Measurements from ENCODE around the gene TMPRSS9.
A peak's percentile ranks its signal among the peaks of the same experiment; 100 is the strongest.
"Not testable (repeated sequence)": the region's sequence is repeated elsewhere in the genome, so short reads cannot be mapped to it uniquely, and the experiment has no call there.

TMPRSS9 gene

DNA sequence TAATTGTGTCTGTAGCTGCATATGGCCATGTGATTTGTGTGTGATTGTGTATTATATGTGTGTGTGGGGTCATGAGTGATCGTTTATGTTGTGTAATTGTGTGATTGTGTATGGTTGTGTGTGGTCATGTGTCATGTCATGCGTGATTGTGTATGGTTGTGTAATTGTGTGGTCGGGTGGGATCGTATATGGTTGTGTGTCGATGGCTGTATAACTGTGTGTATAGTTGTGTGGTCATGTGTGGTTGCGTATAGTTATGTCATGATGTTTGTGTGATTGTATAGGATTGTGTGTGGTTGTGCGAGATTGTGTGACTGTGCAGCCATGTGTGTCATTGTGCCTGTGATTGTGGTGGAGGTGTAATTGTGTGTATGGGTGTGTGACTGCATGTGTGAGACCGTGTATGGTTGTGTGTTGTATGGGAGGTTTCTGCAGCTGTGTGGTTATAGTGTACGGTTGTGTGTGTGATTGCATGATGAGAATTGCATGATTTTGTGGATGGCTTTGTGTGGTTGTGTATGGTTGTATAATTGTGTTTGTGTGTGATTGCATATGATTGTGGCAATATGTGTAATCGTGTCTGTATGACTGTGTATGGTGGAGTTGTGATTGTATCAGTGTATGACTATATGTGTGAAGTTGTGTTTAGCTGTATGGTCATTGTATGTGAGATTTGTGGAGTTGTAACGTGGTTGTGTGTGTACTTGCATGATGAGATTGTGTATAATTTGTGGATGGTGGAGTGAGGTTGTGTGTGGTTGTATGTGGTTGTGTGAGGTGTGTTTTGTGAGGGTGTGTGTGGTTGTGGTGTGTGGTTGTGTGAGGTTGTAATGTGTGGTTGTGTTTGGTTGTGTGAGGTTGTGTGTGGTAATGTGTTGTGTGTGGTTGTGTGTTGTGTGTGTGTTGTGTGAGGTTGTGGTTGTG is 2.2 kb downstream of the TMPRSS9 start:
- no peak for DNase-seq (ENCODE audit: low spot score)

DNA sequence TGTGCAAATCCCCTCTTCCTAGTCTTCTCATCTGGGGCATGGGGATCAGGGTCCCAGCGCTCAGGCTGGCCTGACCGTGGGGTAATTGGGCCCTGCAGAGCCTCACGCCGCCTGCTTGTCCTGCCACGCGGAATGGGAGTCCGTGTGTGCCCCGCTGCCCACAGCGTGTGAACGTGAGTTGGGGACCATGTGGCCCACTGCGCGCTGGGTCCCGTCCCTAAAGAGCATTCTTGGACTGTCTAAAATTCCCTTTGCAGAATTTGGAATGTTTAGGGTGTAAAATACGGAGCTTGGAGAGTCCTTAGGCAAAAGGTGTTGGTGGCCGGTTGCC is 2.9 kb downstream of the TMPRSS9 start:
- DNase-seq (ENCODE audit: low spot score) = no peak

DNA sequence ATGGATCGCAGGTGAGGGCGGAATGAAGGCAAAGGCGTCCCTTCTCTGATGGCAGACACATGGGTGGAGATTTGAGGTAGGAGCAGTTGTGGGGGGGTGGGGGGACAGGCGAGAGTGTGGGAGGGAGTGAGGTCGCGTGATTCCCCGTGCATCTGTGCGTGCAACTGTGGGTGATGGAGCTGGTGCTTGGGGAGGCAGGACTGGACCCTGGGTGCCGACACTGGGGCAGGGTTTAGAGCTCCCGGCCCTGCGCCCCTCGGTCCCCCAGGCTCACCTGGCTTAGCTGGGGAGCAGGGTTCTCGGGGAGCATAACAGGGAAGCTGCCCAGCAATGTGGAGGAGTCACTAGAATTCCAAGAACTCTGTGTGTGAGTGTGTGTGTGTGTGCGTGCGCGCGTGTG is 3.4 kb downstream of the TMPRSS9 start:
- no peak for DNase-seq (ENCODE audit: low spot score)

DNA sequence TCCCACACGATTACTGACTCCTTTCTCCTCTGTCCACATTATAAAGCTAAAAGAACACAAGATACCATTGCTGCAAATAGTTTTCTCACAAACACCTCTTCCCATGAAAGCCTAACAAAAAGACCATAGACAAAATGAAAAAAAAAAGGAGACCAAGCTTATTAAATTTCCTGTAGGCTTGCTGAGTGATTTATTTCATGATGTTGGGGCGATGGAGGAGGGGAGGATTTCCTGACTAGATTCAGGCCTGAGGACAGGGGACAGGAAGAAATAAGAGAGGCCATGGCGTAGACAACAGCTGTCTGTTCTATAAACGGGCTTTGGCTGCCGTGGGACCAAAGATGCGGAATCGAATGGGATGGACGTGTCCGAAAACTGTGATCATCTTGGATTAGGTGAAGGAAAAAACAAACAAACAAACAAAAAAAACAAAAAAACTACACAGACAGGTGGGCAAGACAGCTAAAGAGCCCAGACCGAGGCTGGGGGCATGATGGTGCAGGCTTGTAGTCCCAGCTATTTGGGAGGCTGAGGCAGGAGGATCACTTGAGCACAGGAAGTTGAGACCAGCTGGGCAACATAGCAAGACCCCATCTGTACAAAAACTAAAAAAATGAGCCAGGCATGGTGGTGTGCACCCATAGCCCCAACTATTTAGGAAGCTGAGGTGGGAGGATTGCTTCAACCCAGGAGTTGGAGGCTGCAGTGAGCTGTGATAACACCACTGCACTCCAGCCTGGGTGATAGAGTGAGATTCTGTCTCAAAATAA is 5.3 kb downstream of the TMPRSS9 start:
- no peak for DNase-seq (ENCODE audit: low spot score)

DNA sequence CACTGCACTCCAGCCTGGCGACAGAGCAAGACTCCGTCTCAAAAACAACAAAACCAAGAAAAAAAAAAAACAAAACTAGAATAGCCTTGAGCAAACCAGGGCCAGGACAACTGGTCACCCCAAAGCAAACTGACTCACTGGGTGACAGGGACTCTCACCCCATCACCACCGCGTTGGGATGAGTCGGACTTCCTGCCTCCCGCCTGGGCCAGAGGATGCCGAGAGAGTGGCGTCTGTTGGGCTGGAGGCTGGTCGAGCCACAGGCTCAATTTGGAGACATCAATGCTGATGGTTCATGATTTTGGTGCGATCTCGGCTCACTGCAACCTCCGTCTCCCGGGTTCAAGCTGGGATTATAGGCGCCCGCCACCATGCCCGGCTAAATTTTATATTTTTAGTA is 11.6 kb downstream of the TMPRSS9 start:
- DNase-seq (ENCODE audit: low spot score) = no peak

DNA sequence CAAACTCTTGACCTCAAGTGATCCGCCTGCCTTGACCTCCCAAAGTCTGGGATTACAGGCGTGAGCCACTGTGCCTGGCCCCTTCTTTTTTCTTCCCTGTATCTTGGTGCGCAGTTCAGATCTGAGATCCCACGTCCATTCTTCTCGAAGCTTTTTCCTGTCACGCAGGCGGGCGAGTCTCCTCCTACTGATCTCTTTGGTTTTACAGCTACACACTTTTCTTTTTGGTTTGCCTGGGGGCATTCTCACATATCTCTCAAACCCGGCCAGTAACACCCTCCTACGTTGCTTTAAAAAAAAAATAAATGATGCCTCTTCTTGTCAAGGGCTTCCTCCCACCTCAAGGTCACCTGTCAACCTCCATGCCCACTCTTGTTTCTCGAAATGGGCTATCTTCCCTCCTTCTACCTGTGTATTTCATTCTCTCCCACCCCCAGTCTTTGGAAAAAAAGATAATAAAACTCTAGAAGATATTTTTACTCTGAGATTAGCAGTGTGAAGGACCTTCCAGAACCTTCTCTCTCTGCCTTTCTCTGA is 12.1 kb downstream of the TMPRSS9 start:
- DNase-seq (ENCODE audit: low spot score) = no peak

DNA sequence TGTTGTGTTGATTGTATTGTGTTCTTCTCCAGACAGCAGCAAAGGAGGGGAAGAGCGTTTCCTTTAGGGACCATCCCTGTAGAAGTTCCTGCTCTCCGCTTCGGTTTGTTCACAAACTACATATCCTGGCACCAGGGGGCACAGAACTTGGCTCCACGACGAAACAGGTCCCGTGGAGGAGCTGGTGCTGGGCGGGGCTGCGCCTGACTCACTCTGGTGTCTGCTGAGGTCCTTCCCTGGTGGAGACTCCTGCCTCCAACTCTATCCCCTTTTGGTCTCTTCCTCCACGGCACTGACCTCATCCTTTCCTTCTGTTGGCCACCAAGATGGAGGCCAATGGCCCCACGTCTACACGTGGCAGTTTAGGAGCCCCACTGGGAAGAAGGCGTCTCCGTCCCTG is 14.7 kb downstream of the TMPRSS9 start:
- no peak for DNase-seq (ENCODE audit: low spot score)

DNA sequence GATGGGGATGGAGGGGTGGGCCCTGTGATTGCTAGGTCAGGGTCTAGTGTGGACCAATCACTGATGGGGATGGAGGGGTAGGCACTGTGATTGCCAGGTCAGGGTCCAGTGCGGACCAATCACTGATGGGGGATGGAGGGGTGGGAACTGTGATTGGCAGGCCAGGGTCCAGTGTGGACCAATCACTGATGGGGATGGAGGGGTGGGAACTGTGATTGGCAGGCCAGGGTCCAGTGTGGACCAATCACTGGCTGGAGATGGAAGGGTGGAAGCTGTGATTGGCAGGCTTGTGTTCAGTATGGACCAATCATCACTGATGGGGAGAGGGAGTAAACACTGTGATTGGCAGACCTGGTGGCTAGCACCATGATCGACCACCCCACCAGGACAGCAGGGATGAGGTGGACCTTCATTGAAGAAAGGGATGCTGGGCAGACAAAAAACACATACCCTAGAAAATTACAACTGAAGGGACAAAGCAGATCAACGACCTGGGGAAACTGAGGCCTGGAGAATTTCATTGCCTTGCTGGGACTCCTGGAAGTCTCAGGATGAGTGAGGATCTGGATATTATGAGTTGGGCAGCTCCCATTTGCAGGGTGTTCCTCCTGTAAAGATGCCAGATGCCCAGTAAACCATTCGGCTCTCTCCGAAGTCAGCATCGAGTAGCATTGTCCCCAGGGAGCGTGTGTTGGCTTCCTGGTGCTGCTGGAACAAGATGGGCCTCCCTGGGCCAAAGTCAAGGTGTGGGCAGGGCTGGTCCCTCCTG is 15.5 kb downstream of the TMPRSS9 start:
- DNase-seq (ENCODE audit: low spot score) = no peak

DNA sequence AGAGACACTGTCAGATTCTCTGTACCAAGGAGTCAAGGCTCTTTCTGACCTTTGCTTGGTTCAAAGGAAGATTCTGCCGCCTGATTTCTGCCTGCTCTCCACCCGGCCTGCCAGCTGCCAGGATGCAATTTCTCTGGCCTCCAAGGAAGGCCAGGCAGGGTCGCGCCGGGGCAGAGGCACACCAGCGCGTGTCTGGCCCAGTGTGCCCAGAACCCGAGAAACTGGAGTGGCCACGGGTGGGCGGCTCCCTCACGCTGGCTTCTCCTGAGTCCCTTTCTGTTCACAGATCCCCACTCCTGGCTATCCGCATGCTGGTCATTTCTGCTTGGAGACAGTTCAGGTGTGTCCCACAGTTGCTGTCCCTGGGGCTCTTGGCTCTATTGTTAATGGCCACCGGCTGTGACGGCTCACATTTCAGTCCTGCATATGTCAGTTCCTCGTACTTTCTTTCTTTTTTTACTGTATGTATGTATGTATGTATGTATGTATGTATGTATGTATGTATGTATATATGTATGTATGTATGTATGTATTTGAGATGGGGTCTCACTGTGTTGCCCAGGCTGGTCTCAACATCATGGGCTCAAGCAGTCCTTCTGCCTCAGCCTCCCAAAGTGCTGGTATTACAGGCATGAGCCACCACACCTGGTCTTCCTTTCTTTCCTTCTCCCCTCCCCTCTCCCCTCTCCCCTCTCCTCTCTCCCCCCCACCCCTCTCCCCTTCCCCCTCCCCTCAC is 16.9 kb downstream of the TMPRSS9 start:
- DNase-seq (ENCODE audit: low spot score) = no peak

DNA sequence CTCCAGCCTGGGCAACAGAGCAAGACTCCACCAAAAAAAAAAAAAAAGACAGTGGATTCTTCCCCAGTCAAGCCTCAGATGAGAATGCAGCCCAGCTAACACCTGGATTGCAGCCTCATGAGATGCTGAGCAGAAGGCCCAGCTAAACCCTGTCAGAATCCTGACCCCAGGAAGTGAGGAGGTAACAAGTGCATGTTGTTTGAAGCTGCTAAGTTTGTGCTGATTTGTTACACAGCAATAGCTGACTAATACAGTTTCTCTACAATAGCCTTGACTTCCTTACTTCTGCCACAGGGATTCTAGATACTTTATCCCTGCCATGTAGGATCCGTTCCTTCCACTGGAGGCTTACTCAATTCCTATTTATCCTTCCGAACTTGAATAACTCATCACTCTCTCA is 20.5 kb downstream of the TMPRSS9 start:
- no peak for DNase-seq (ENCODE audit: low spot score)

DNA sequence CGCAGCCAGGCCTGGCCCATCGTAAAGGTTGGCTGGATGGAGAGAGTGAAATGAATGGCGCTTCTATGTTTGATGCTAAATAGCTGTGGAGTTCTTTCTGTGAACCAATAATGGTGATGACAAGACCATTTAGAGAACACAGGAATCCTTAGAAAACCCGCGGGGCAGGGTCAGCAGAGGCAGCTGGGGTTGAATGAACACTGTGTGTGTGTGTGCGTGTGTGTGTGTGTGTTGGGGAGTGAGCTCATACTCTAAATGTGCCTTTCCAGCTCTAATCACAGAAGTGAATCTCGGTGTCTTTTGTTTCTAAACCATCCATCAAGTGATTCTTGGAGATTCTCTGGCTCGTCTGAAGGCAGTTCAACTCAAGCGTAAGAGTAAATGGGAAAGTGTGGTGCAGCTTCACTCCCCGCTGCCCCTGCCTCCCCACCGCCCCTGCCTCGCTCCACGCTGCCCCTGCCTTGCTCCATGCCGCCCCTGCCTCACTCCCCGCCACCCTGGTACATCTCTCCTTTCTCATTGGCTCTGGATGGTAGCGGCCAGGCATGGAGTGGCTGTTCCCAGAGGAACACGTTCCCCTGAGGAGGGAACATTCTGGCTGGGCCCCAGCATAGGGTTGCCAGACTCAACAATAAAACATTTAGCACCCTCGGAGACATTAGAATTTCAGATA is 21.2 kb downstream of the TMPRSS9 start:
- DNase-seq (ENCODE audit: low spot score) = no peak

DNA sequence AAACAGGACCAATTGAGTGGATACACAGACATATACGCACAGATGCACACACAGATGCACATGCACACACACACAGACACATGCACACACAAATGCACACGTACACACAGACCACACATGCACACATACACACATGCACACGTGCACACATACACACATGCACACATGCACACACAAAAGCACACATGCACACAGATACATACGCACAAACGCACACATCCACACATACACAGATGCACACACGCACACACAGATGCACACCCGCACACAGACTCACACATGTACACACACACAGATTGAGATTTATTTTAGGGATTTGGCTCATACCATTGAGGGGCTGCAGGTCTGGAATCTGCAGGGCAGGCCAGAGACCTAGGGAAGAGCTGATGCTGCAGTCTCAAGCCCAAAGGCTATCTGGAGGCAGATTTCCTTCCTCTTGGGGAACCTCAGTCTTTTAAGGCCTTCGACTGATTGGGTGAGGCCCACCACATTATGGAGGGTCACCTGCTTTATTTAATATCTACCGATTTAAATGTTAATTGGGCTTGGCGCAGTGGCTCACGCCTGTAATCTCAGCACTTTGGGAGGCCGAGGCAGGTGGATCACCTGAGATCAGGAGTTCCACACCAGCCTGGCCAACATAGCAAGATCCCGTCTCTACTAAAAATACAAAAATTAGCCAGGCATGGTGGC is 22.6 kb downstream of the TMPRSS9 start:
- no peak for DNase-seq (ENCODE audit: low spot score)

DNA sequence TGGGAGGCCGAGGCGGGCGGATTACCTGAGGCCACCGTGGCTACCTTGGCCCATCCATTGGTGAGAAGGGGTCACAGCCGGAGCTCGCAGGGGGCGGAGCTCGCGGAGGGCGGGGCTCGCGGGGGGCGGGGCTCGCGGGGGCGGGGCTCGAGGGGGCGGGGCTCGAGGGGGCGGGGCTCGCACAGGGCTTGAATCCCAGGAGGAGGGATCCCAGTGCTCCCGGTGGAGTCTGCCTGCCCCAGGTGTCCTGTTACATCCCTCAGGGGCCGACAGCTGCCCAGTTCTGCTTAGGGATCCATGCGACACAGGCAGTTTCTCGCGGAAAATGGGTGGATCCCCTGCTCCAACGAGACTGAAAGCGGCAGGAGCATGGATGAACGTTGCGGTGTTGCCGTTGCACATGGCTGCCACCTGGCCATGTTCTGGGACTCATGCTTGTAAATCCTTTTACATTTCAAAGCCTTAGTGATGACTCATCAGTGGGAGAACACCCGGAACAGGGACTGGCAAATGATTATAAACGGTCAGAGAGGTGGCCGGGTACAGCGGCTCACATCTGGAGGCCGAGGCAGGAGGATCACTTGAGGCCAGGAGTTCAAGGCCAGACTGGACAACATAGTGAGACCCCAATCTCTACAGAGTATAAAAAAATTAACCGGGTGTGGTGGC is 25.1 kb downstream of the TMPRSS9 start:
- peak; percentile 82 for DNase-seq (ENCODE audit: low spot score)

DNA sequence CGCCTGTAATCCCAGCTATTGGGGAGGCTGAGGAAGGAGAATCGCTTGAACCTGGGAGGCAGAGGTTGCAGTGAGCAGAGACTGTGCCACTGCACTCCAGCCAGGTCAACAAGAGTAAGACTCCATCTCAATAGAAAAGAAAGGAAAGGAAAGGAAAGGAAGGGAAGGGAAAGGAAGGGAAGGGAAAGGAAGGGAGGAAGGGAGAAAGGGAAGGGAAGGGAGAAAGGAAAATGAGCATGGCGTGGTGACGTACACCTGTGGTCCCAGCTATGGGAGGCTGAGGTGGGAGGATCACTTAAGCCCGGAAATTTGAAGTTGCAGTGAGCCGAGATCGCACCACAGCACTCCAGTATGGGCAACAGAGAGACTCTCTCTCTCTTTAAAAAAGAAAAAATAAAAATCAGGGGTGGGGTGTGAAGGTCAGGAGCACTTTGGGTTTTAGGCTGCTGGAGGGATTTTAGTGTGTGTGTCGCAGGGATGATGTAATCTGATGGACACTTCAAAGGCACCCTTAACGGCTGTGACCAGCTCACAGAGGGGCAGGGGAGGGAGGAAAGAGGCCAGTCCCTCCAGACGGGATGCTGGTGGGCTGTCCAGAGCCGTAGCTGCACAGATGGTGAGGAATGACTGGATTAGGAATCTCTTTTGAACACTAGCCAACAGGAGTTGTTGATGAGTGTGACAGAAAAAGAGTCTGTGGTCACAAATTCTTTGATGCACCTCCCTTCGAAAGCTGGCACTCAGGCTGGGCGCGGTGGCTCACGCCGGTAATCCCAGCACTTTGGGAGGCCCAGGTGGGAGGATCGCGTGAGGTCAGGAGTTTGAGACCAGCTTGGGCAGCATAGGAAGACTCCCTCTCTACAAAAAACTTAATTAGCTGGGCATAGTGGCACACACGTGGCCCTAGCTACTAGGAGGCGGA is 27.6 kb downstream of the TMPRSS9 start:
- DNase-seq (ENCODE audit: low spot score) = no peak

DNA sequence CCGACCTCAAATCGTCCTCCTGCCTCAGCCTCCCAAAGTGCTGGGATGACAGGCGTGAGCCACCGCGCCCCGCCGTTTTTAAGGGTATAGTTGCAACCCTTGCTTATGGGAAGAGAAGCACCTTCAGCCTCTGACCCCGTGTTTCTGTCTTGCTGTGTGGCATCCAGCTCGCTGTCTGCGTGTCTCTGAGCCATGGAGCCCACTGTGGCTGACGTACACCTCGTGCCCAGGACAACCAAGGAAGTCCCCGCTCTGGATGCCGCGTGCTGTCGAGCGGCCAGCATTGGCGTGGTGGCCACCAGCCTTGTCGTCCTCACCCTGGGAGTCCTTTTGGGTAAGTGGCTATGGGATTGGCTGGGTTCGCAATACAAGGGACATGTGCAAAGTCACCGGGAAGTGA is 29.5 kb downstream of the TMPRSS9 start:
- no peak for DNase-seq (ENCODE audit: low spot score)

DNA sequence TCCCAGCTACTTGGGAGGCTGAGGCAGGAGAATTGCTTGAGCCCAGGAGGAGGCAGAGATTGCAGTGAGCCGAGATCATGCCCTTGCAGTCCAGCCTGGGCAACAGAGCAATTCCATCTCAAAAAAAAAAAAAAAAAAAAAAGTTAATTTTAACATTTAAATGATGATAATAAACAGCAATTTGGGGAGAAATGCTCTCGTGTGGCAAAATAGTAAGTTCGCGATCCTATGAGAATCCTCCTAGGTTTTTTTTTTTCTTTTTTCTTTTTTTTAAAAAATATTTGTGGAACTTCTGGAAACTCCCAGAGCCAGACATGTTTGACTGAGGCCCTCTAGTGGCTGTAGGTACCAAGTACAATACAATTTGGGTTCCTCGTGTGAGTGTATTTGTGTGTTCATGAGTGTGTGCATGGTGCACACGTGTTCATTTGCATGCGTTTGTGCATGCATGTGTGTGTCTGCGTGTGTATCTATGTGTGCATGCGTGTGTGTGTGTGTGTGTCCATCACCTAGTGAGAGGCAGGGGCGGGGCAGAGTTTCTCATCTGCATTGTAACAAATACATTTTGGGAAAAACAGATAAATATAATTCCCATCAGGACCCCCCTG is 31.2 kb downstream of the TMPRSS9 start:
- no peak for DNase-seq (ENCODE audit: low spot score)

DNA sequence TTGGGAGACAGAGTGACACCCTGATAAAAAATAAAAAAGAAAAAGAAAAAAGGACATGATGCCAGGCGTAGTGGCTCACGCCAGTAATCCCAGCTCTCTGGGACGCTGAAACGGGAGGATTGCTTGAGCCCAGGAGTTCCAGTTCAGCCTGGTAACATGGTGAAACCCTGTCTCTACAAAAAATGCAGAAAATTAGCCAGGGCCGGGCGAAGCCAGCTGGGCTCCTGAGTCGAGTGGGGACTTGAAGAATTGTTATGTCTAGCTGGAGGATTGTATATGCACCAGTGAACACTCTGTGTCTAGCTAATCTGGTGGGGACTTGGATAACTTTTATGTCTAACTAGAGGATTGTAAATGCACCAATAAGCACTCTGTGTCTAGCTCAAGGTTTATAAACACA is 32.3 kb downstream of the TMPRSS9 start:
- no peak for DNase-seq (ENCODE audit: low spot score)

DNA sequence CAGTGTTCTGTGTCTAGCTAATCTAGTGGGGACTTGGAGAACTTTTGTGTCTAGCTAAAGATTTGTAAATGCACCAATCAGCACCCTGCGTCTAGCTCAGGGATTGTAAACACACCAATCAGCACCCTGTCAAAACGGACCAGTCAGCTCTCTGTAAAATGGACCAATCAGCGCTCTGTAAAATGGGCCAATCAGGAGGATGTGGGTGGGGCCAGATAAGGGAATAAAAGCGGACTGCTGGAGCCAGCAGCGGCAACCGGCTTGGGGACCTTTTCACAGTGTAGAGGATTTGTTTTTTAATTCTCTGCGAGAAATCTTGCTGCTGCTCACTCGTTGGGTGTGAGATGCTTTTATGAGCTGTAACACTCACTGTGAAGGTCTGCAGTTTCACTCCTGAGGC is 32.8 kb downstream of the TMPRSS9 start:
- DNase-seq (ENCODE audit: low spot score) = not testable (repeated sequence)
